ENCODE results near the gene ERO1B. TPM values are rescaled to one million over a fixed set of nuclear protein-coding genes. Genes with fewer than 3 reads are reported as not detected.

Gene ERO1B
- polyA plus RNA-seq, 1 of the 3 experiments (the other 2 are of a cell fraction): 0.79 TPM

GRCh38 chr1:236288620-236288976 is 6.8 kb upstream of the ERO1B start:
- Histone ChIP-seq H3K36me3 (replicated peaks in 1 of 2; ENCODE audit: control insufficient read depth in 1 of 2, insufficient read depth in 2 of 2, low read length in 1 of 2) (no peaks in the 10 kb centered on the region), H4K20me1 (ENCODE audit: insufficient read depth) (no peaks in the 10 kb centered on the region), H3F3A (replicated peaks; ENCODE audit: insufficient read depth) (no peaks in the 10 kb centered on the region), H2AFZ (ENCODE audit: low read depth) (no peak overlapping the region), H3K4me3 (ENCODE audit: low read depth in 2 of 2, low read length in 1 of 2) (no peak overlapping the region), H3K27ac (ENCODE audit: low read depth in 2 of 2, low read length in 1 of 2) (no peak overlapping the region), H3K79me2 (ENCODE audit: insufficient read depth) (no peaks in the 10 kb centered on the region), H3K4me2 (no peak overlapping the region), H3K4me1 (ENCODE audit: control insufficient read depth in 1 of 2, insufficient read depth in 2 of 2, low read depth in 1 of 2, low read length in 1 of 2) (no peaks in the 10 kb centered on the region), H3K9me2 (no peaks in the 10 kb centered on the region), H3K27me3 (ENCODE audit: insufficient read depth) (no peaks in the 10 kb centered on the region; the same call in 1 of the 2 replicates), H3K9me3 (no peaks in the 10 kb centered on the region), H3K9ac (no peak overlapping the region)
- WGBS (ENCODE audit: low lambda C conversion rate): 55% methylated on average over 5 of the region's 5 CpGs
- CTCF ChIA-PET: interaction anchor here (1.1 kb wide), 1 partner anchor 10 kb away, joined by 4 read pairs; no protein-coding TSS in a partner anchor
- TF ChIP-seq SMC3 (IDR thresholded peaks at IDR 0.05; ENCODE audit: low read depth, low read length): no peak
- TF ChIP-seq PBX3 (IDR thresholded peaks at IDR 0.05): no peak
- no peak for TF ChIP-seq ELF1 (IDR thresholded peaks at IDR 0.05)
- TF ChIP-seq EP300 (IDR thresholded peaks at IDR 0.05; ENCODE audit: borderline replicate concordance in 1 of 2, low read depth in 1 of 2, low read length in 1 of 2): no peak
- no peak for TF ChIP-seq JUND (IDR thresholded peaks at IDR 0.05)
- TF ChIP-seq NRF1 (IDR thresholded peaks at IDR 0.05; ENCODE audit: low read depth, low read length): no peak
- no peak for TF ChIP-seq GABPA (IDR thresholded peaks at IDR 0.05; ENCODE audit: low read depth)
- no peak for TF ChIP-seq GATA2 (CRISPR knock-in tag; IDR thresholded peaks at IDR 0.05)
- no peak for TF ChIP-seq RFX5 (IDR thresholded peaks at IDR 0.05; ENCODE audit: low read length)
- TF ChIP-seq CHD2 (IDR thresholded peaks at IDR 0.05; ENCODE audit: low read length, partially characterized antibody): no peak
- no peak for TF ChIP-seq SIN3A (IDR thresholded peaks at IDR 0.05; ENCODE audit: borderline replicate concordance, low read depth, low read length)
- no peak for DNase-seq
- POLR2A ChIA-PET: no interaction called here

- Histone ChIP-seq H3K4me3 (ENCODE audit: low read depth in 2 of 2, low read length in 1 of 2) (no peak overlapping the region), H3K27ac (ENCODE audit: low read depth in 2 of 2, low read length in 1 of 2) (no peak overlapping the region), H3K27me3 (ENCODE audit: insufficient read depth) (peaks cover 4% of the 10 kb centered on the region; the same call in 1 of the 2 replicates), H3K9me2 (no peaks in the 10 kb centered on the region), H3K36me3 (replicated peaks in 1 of 2; ENCODE audit: control insufficient read depth in 1 of 2, insufficient read depth in 2 of 2, low read length in 1 of 2) (no peaks in the 10 kb centered on the region), H3K79me2 (ENCODE audit: insufficient read depth) (no peaks in the 10 kb centered on the region), H2AFZ (ENCODE audit: low read depth) (no peak overlapping the region), H3K9me3 (no peaks in the 10 kb centered on the region), H4K20me1 (ENCODE audit: insufficient read depth) (no peaks in the 10 kb centered on the region), H3K9ac (no peak overlapping the region), H3F3A (replicated peaks; ENCODE audit: insufficient read depth) (no peaks in the 10 kb centered on the region), H3K4me2 (no peak overlapping the region), H3K4me1 (ENCODE audit: control insufficient read depth in 1 of 2, insufficient read depth in 2 of 2, low read depth in 1 of 2, low read length in 1 of 2) (no peaks in the 10 kb centered on the region)
- POLR2A ChIA-PET: no interaction called here
- DNase-seq: peak; percentile 33
- no peak for TF ChIP-seq EP300 (IDR thresholded peaks at IDR 0.05; ENCODE audit: borderline replicate concordance in 1 of 2, low read depth in 1 of 2, low read length in 1 of 2)
- TF ChIP-seq RCOR1 (IDR thresholded peaks at IDR 0.05; ENCODE audit: low read length): no peak
- TF ChIP-seq RXRA (IDR thresholded peaks at IDR 0.05; ENCODE audit: borderline replicate concordance, low read depth): no peak
- no peak for TF ChIP-seq EZH2phosphoT487 (IDR thresholded peaks at IDR 0.05; ENCODE audit: borderline replicate concordance, low read depth)
- TF ChIP-seq FOXM1 (IDR thresholded peaks at IDR 0.05; ENCODE audit: low read depth): no peak
- no peak for TF ChIP-seq MAX (IDR thresholded peaks at IDR 0.05; ENCODE audit: low read depth)
- no peak for TF ChIP-seq FOSL2 (IDR thresholded peaks at IDR 0.05; ENCODE audit: borderline replicate concordance, low read depth)
- TF ChIP-seq GATA2 (CRISPR knock-in tag; IDR thresholded peaks at IDR 0.05): no peak
- TF ChIP-seq TEAD4 (IDR thresholded peaks at IDR 0.05; ENCODE audit: borderline replicate concordance, insufficient read depth): no peak
- WGBS (ENCODE audit: low lambda C conversion rate): 76% methylated on average over 22 of the region's 22 CpGs
- CTCF ChIA-PET: no interaction called here
These were observed 6.2 kb upstream of the ERO1B start for GRCh38 chr1:236287757-236288619.

Data from SK-N-SH (cell line).